SK-N-SH treated with all-trans-retinoic acid at 6 μM for 48 hours (cell line): ENCODE data around the gene RIC1.
"Not testable (repeated sequence)": the region's sequence is repeated elsewhere in the genome, so short reads cannot be mapped to it uniquely, and the experiment has no call there.

Experiments
- ATAC-seq: fragments of 200-7000 bp; cut with Tn5 transposase; 3 replicates; pipeline ENCODE4 v1.9.1; 2020; ENCODE audit warnings: mild to moderate bottlenecking, moderate library complexity
- ARNTL ChIP-seq: fragments of 450-650 bp; formaldehyde crosslinking; IDR thresholded peaks from 2 replicates; pipeline ENCODE4 v1.5.0; 2020; ENCODE audit warnings: low read depth, mild to moderate bottlenecking, moderate library complexity, borderline replicate concordance
- CSDC2 ChIP-seq: fragments of 250-450 bp; sonication (Bioruptor Pico); IDR thresholded peaks from 2 replicates; pipeline ENCODE4 v1.5.0; 2020; ENCODE audit warnings: mild to moderate bottlenecking, moderate library complexity
- ESRRG ChIP-seq: fragments of 250-450 bp; sonication (Bioruptor Pico); IDR thresholded peaks from 2 replicates; pipeline ENCODE4 v1.6.1; 2021; ENCODE audit warnings: mild to moderate bottlenecking
- GLIS3 ChIP-seq: fragments of 250-450 bp; sonication (Bioruptor Pico); IDR thresholded peaks from 2 replicates; pipeline ENCODE4 v1.5.0; 2020; ENCODE audit warnings: mild to moderate bottlenecking, moderate library complexity
- ISL1 ChIP-seq: fragments of 250-450 bp; sonication (Bioruptor Pico); IDR thresholded peaks from 2 replicates; pipeline ENCODE4 v2.1.2; 2022; ENCODE audit warnings: mild to moderate bottlenecking, moderate library complexity
- OSR1 ChIP-seq: fragments of 250-450 bp; sonication (Bioruptor Pico); IDR thresholded peaks from 2 replicates; pipeline ENCODE4 v1.8.0; 2022; ENCODE audit warnings: moderate library complexity, mild to moderate bottlenecking, inconsistent platforms
- PPARA ChIP-seq: fragments of 250-450 bp; sonication (Bioruptor Pico); IDR thresholded peaks from 2 replicates; pipeline ENCODE4 v1.5.0; 2020; ENCODE audit warnings: mild to moderate bottlenecking, borderline replicate concordance
- RARB ChIP-seq: fragments of 250-450 bp; sonication (Bioruptor Pico); IDR thresholded peaks from 2 replicates; pipeline ENCODE4 v1.8.0; 2021; ENCODE audit warnings: mild to moderate bottlenecking, moderate library complexity
- SNAI2 ChIP-seq: fragments of 250-450 bp; sonication (Bioruptor Pico); IDR thresholded peaks from 2 replicates; pipeline ENCODE4 v1.5.0; 2020; ENCODE audit warnings: mild to moderate bottlenecking, moderate library complexity
- TCF4 ChIP-seq: fragments of 250-450 bp; sonication (Bioruptor Pico); IDR thresholded peaks from 2 replicates; pipeline ENCODE4 v1.8.0; 2021; ENCODE audit warnings: mild to moderate bottlenecking, moderate library complexity, borderline replicate concordance
- TOX ChIP-seq: fragments of 250-450 bp; sonication (Bioruptor Pico); IDR thresholded peaks from 2 replicates; pipeline ENCODE4 v1.8.0; 2021; ENCODE audit warnings: mild to moderate bottlenecking, moderate library complexity, borderline replicate concordance
- ZC3H10 ChIP-seq: fragments of 250-450 bp; sonication (Bioruptor Pico); IDR thresholded peaks from 2 replicates; pipeline ENCODE4 v1.5.1; 2021; ENCODE audit warnings: mild to moderate bottlenecking, moderate library complexity
- ZFP3 ChIP-seq: fragments of 250-450 bp; sonication (Bioruptor Pico); IDR thresholded peaks from 2 replicates; pipeline ENCODE4 v1.5.0; 2020; ENCODE audit warnings: mild to moderate bottlenecking, moderate library complexity
- ZFP30 ChIP-seq: fragments of 450-650 bp; formaldehyde crosslinking; IDR thresholded peaks from 2 replicates; pipeline ENCODE4 v1.5.0; 2022; ENCODE audit warnings: mild to moderate bottlenecking, moderate library complexity
- ZNF565 ChIP-seq: fragments of 450-650 bp; formaldehyde crosslinking; conservative IDR thresholded peaks from 2 replicates; pipeline ENCODE4 v1.5.0; 2020; ENCODE audit warnings: low read depth, mild to moderate bottlenecking, moderate library complexity
- ZNF70 ChIP-seq: fragments of 450-650 bp; formaldehyde crosslinking; IDR thresholded peaks from 2 replicates; pipeline ENCODE4 v1.5.0; 2020; ENCODE audit warnings: mild to moderate bottlenecking, moderate library complexity
- ZNF8 ChIP-seq: fragments of 450-650 bp; formaldehyde crosslinking; IDR thresholded peaks from 2 replicates; pipeline ENCODE4 v1.5.0; 2020; ENCODE audit warnings: mild to moderate bottlenecking, moderate library complexity
- TF ChIP-seq, protein P1 (sequence below): fragments of 250-450 bp; sonication (Bioruptor Pico); IDR thresholded peaks from 2 replicates; pipeline ENCODE4 v1.5.1; 2020; ENCODE audit warnings: low read depth, mild to moderate bottlenecking, moderate library complexity
- TF ChIP-seq, protein P2 (sequence below): fragments of 250-450 bp; sonication (Bioruptor Pico); IDR thresholded peaks from 2 replicates; pipeline ENCODE4 v1.5.1; 2021; ENCODE audit warnings: mild to moderate bottlenecking, moderate library complexity
- TF ChIP-seq, protein P3 (sequence below): fragments of 250-450 bp; sonication (Bioruptor Pico); IDR thresholded peaks from 2 replicates; pipeline ENCODE4 v1.5.0; 2020; ENCODE audit warnings: mild to moderate bottlenecking, moderate library complexity
- TF ChIP-seq, protein P4 (sequence below): fragments of 250-450 bp; sonication (Bioruptor Pico); IDR thresholded peaks from 2 replicates; pipeline ENCODE4 v1.8.0; 2020; ENCODE audit warnings: mild to moderate bottlenecking, moderate library complexity, borderline replicate concordance

Gene RIC1

DNA sequence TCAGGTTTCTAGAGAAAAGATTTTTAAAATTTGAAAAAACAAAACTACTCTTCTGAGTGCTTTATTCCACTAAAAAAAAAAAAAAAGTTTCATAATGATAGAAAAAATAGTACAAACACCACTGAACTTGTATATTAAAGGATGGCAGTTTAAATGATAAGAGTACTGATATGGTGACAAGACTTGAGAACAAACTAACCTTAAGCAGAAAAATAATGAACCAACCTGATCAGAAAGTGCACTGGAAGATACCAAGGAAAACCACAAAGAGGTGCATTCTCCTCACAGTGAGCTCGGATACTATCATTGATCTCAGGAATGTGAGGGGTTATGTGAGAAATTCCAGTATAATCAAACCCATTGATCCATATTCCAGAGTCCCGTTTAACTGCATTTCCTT lies 169.7 kb downstream of the RIC1 start (continued):
- TF ChIP-seq ZFP3 (no peak), TCF4 (CRISPR knock-in tag) (no peak), ESRRG (no peak)

DNA sequence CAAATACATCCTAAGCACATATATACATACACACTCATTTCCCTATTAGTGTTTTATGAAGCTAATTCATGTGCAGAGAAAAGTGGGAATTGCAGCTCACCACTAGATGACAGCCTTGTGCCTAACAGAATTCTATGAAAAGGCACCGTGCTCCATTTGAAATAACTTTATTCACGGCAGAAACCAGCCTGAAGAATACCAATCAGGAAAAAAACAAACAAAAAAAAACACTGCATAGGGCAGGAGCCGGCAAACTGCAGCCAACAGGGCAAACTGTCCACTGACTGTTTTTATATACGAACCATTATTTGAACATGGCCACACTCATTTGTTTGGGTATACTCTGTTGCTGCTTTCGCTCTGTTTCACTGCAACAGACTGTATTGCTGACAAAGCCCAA lies 170.4 kb downstream of the RIC1 start:
- ATAC-seq: peak; percentile 88
- TF ChIP-seq ZFP3 (no peak), TCF4 (CRISPR knock-in tag) (no peak), GLIS3 (CRISPR knock-in tag) (no peak), TOX (CRISPR knock-in tag) (no peak), SNAI2 (CRISPR knock-in tag) (no peak), OSR1 (CRISPR knock-in tag) (no peak), ZNF565 (CRISPR knock-in tag) (no peak), ZNF8 (CRISPR knock-in tag) (no peak), PPARA (CRISPR knock-in tag) (no peak), ZNF70 (CRISPR knock-in tag) (no peak), ARNTL (CRISPR knock-in tag) (no peak), ZFP30 (CRISPR knock-in tag) (no peak)
- TF ChIP-seq, protein P1, sequence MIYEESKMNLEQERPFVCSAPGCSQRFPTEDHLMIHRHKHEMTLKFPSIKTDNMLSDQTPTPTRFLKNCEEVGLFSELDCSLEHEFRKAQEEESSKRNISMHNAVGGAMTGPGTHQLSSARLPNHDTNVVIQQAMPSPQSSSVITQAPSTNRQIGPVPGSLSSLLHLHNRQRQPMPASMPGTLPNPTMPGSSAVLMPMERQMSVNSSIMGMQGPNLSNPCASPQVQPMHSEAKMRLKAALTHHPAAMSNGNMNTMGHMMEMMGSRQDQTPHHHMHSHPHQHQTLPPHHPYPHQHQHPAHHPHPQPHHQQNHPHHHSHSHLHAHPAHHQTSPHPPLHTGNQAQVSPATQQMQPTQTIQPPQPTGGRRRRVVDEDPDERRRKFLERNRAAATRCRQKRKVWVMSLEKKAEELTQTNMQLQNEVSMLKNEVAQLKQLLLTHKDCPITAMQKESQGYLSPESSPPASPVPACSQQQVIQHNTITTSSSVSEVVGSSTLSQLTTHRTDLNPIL (CRISPR knock-in tag): no peak
- TF ChIP-seq, protein P2, sequence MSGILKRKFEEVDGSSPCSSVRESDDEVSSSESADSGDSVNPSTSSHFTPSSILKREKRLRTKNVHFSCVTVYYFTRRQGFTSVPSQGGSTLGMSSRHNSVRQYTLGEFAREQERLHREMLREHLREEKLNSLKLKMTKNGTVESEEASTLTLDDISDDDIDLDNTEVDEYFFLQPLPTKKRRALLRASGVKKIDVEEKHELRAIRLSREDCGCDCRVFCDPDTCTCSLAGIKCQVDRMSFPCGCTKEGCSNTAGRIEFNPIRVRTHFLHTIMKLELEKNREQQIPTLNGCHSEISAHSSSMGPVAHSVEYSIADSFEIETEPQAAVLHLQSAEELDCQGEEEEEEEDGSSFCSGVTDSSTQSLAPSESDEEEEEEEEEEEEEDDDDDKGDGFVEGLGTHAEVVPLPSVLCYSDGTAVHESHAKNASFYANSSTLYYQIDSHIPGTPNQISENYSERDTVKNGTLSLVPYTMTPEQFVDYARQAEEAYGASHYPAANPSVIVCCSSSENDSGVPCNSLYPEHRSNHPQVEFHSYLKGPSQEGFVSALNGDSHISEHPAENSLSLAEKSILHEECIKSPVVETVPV: no peak
- TF ChIP-seq, all 23 proteins: peak for 0

DNA sequence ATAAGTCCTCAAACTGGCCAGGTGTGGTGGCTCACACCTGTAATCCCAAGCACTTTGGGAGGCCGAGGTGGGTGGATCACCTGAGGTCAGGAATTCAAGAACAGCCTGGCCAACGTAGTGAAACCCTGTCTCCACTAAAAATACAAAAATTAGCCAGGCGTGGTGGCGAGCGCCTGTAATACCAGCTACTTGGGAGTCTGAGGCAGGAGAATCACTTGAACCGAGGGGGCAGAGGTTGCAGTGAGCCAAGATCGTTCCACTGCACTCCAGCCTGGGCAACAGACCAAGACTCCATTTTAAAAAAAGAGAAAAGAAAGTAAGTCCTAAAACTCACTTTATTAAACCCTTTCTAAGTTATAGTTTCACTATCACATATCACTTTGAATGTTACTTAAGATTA lies 171.5 kb downstream of the RIC1 start:
- ATAC-seq: not testable (repeated sequence)

DNA sequence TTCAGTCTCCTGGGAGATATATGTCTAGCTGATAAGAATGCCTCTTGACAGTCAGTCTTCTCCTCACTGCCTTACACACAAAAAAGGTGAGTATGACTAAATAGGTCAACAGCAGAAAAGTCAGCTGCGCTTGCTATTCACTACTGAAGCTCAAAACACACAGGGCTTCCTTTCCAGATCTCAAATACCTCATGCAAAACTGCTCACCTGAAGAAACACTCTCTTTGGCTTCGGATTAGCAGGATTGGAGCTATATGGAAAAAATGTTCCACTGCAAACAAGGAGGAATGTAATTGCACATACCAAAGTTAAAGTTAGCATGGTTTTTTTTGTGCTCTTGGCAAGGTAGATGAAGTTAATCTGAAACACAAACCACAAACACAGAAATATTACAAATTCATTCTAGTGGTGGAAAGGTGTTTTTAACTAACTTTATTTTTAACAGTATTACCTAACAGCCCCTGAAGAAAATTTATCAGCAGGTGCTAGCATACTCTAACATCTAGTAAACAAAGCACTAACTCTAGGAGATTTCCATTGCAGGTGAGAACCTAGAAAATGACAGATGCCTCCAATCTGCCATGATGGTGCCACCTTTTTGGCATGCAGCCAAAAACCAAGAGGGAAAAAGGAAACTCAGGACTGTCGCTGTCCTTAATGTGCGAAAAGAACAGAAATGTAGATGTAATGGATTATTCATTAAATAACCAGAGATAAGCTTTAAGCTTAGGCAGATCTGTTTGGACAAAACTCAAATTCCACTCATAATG lies 172.2 kb downstream of the RIC1 start:
- ATAC-seq: no peak; the same call in 2 of the 3 replicates

More for the DNA sequence above, 172.2 kb downstream of the RIC1 start:
- TF ChIP-seq, protein P1 (CRISPR knock-in tag): no peak
- TF ChIP-seq CSDC2 (no peak), ARNTL (CRISPR knock-in tag) (no peak), GLIS3 (CRISPR knock-in tag) (no peak), OSR1 (CRISPR knock-in tag) (no peak), ZC3H10 (CRISPR knock-in tag) (no peak), ESRRG (no peak), ZNF70 (CRISPR knock-in tag) (no peak), RARB (CRISPR knock-in tag) (no peak), TOX (CRISPR knock-in tag) (no peak), SNAI2 (CRISPR knock-in tag) (no peak), ISL1 (CRISPR knock-in tag) (no peak; the same call in 1 of the 2 replicates), TCF4 (CRISPR knock-in tag) (no peak), PPARA (CRISPR knock-in tag) (no peak)
- TF ChIP-seq, protein P3, sequence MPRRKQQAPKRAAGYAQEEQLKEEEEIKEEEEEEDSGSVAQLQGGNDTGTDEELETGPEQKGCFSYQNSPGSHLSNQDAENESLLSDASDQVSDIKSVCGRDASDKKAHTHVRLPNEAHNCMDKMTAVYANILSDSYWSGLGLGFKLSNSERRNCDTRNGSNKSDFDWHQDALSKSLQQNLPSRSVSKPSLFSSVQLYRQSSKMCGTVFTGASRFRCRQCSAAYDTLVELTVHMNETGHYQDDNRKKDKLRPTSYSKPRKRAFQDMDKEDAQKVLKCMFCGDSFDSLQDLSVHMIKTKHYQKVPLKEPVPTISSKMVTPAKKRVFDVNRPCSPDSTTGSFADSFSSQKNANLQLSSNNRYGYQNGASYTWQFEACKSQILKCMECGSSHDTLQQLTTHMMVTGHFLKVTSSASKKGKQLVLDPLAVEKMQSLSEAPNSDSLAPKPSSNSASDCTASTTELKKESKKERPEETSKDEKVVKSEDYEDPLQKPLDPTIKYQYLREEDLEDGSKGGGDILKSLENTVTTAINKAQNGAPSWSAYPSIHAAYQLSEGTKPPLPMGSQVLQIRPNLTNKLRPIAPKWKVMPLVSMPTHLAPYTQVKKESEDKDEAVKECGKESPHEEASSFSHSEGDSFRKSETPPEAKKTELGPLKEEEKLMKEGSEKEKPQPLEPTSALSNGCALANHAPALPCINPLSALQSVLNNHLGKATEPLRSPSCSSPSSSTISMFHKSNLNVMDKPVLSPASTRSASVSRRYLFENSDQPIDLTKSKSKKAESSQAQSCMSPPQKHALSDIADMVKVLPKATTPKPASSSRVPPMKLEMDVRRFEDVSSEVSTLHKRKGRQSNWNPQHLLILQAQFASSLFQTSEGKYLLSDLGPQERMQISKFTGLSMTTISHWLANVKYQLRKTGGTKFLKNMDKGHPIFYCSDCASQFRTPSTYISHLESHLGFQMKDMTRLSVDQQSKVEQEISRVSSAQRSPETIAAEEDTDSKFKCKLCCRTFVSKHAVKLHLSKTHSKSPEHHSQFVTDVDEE (CRISPR knock-in tag): no peak
- TF ChIP-seq, protein P4, sequence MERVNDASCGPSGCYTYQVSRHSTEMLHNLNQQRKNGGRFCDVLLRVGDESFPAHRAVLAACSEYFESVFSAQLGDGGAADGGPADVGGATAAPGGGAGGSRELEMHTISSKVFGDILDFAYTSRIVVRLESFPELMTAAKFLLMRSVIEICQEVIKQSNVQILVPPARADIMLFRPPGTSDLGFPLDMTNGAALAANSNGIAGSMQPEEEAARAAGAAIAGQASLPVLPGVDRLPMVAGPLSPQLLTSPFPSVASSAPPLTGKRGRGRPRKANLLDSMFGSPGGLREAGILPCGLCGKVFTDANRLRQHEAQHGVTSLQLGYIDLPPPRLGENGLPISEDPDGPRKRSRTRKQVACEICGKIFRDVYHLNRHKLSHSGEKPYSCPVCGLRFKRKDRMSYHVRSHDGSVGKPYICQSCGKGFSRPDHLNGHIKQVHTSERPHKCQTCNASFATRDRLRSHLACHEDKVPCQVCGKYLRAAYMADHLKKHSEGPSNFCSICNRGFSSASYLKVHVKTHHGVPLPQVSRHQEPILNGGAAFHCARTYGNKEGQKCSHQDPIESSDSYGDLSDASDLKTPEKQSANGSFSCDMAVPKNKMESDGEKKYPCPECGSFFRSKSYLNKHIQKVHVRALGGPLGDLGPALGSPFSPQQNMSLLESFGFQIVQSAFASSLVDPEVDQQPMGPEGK (CRISPR knock-in tag): no peak
